ENCODE measurements around the gene GTF3C6. TPM values are rescaled to one million over a fixed set of nuclear protein-coding genes. Genes with fewer than 3 reads are reported as not detected.

Gene GTF3C6
- total and polyA plus RNA-seq, 2 of the 13 experiments (the other 11 are each of a cell fraction or from before 2014, with no cell fraction given): 21.6 to 160 TPM

- TF ChIP-seq TFE3 (CRISPR knock-in tag; IDR thresholded peaks at IDR 0.05) (peak; percentile 98), SMAD3 (CRISPR knock-in tag; IDR thresholded peaks at IDR 0.05) (peak; percentile 69), RFXANK (CRISPR knock-in tag; IDR thresholded peaks at IDR 0.05) (0 out of 2 replicates have a peak, but pooled peaks have one; percentile 58), KLF12 (CRISPR knock-in tag; IDR thresholded peaks at IDR 0.05; ENCODE audit: borderline replicate concordance) (no peak), BHLHE40 (IDR thresholded peaks at IDR 0.05; ENCODE audit: low read length) (0 out of 2 replicates have a peak, but pooled peaks have one; percentile 23), ZNF607 (CRISPR knock-in tag; IDR thresholded peaks at IDR 0.05; ENCODE audit: borderline replicate concordance) (no peak), ZNF275 (CRISPR knock-in tag; IDR thresholded peaks at IDR 0.05; ENCODE audit: borderline replicate concordance) (no peak), MIER3 (CRISPR knock-in tag; IDR thresholded peaks at IDR 0.05; ENCODE audit: borderline replicate concordance) (peak; percentile 56; the same call in 1 of the 2 replicates), ZNF317 (CRISPR knock-in tag; IDR thresholded peaks at IDR 0.05) (0 out of 2 replicates have a peak, but pooled peaks have one; percentile 49), RFXAP (CRISPR knock-in tag; IDR thresholded peaks at IDR 0.05; ENCODE audit: borderline replicate concordance) (peak; percentile 78), SIX4 (CRISPR knock-in tag; IDR thresholded peaks at IDR 0.05) (0 out of 2 replicates have a peak, but pooled peaks have one; percentile 63), ZBTB20 (CRISPR knock-in tag; IDR thresholded peaks at IDR 0.05; ENCODE audit: borderline replicate concordance, low read depth) (peak; percentile 62; the same call in 1 of the 2 replicates), SKI (IDR thresholded peaks at IDR 0.05; ENCODE audit: partially characterized antibody) (peak; percentile 39), MEF2D (CRISPR knock-in tag; IDR thresholded peaks at IDR 0.05) (peak; percentile 41; the same call in 1 of the 2 replicates), ZNF557 (CRISPR knock-in tag; IDR thresholded peaks at IDR 0.05) (no peak; the same call in 1 of the 2 replicates), FOXP1 (IDR thresholded peaks at IDR 0.05) (peak; percentile 53), FOXP1 (CRISPR knock-in tag; IDR thresholded peaks at IDR 0.05) (peak; percentile 81), ZNF878 (CRISPR knock-in tag; IDR thresholded peaks at IDR 0.05) (peak; percentile 50; the same call in 1 of the 2 replicates), ZNF292 (CRISPR knock-in tag; IDR thresholded peaks at IDR 0.05; ENCODE audit: borderline replicate concordance, low read depth) (peak; percentile 72; the same call in 1 of the 2 replicates), SNAI1 (CRISPR knock-in tag; IDR thresholded peaks at IDR 0.05; ENCODE audit: borderline replicate concordance) (no peak), ZNF772 (CRISPR knock-in tag; IDR thresholded peaks at IDR 0.05) (0 out of 2 replicates have a peak, but pooled peaks have one; percentile 31), ZNF282 (IDR thresholded peaks at IDR 0.05; ENCODE audit: partially characterized antibody) (no peak), ZSCAN9 (CRISPR knock-in tag; IDR thresholded peaks at IDR 0.05; ENCODE audit: borderline replicate concordance) (no peak), KDM3A (CRISPR knock-in tag; IDR thresholded peaks at IDR 0.05; ENCODE audit: low read depth) (0 out of 2 replicates have a peak, but pooled peaks have one; percentile 29), CREM (IDR thresholded peaks at IDR 0.05) (peak; percentile 61; the same call in 1 of the 2 replicates), CREM (CRISPR knock-in tag; IDR thresholded peaks at IDR 0.05) (no peak), SSRP1 (CRISPR knock-in tag; IDR thresholded peaks at IDR 0.05) (0 out of 2 replicates have a peak, but pooled peaks have one; percentile 27), ZBTB33 (CRISPR knock-in tag; IDR thresholded peaks at IDR 0.05) (no peak)
Measured at GRCh38 chr6:110951986-110952794, 6.3 kb upstream of the GTF3C6 start (continued).
